ENCODE data around the gene CENPL.

CENPL gene

DNA sequence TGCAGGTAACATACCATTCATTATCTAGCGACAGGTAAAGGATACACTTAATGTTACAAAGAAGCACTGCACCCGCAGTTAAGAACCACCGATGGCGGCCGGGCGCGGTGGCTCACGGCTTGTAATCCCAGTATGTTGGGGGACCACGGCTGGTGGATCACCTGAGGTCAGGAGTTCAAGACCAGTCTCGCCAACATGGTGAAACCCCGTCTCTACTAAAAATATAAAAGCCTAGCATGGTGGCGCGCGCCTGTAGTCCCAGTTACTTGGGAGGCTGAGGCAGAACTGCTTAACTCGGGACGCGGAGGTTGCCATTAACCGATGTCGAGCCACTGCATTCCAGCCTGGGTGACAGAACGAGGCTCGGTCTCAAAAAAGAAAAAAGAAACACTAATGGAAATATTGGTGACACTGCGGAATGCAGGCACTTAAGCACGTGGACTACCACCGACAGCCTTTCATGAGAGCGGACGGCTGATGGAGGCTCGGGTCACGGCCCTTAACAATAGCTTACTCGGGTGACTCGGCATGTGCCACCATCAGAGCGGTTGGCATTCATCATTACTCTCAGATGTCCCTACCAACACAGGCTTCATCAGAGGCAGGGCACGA is 42.6 kb upstream of the CENPL start:
- no CpG with 5 or more reads among the region's 32 CpGs for WGBS, 2 donors (ENCODE audit: extremely low coverage in 2 of 2, insufficient read length in 2 of 2, insufficient replicate concordance in 1 of 2)
- no peak overlapping the region for H4K8ac ChIP-seq (ENCODE audit: low read depth, low read length)
- H3K18ac ChIP-seq (ENCODE audit: low read length) = peak overlapping the region; percentile 86
- peak overlapping the region; percentile 93 for H3K9ac ChIP-seq (ENCODE audit: low read depth, low read length, poor library complexity)
- peaks cover 4 to 11% of the 10 kb centered on the region in 2 donors for H3K4me1 ChIP-seq (ENCODE audit: control insufficient read depth in 2 of 2, insufficient read depth in 1 of 2, low read depth in 1 of 2, low read length in 2 of 2)
- H3K4me2 ChIP-seq (ENCODE audit: insufficient read depth, low read length, poor library complexity, severe bottlenecking) = peak overlapping the region; percentile 89
- no peaks in the 10 kb centered on the region for H3K79me1 ChIP-seq (ENCODE audit: low read depth, low read length)
- H2AFZ ChIP-seq (ENCODE audit: low read length) = peak overlapping the region; percentile 44
- H3K27ac ChIP-seq (replicated peaks; ENCODE audit: low read length) = peak overlapping the region; percentile 78
- H2BK120ac ChIP-seq (ENCODE audit: low read depth, low read length) = no peak overlapping the region
- H3K36me3 ChIP-seq (replicated peaks in 1 of 2; ENCODE audit: control insufficient read depth in 2 of 2, insufficient read depth in 2 of 2, low read length in 2 of 2) = peaks cover 17 to 76% of the 10 kb centered on the region in 2 donors
- H3K14ac ChIP-seq (ENCODE audit: low read length) = no peak overlapping the region
- H3K4ac ChIP-seq (ENCODE audit: low read length) = no peak overlapping the region
- H4K91ac ChIP-seq (ENCODE audit: low read depth, low read length, poor library complexity) = peak overlapping the region; percentile 5
- no peak overlapping the region for H2BK12ac ChIP-seq (ENCODE audit: low read length)
- H3K9me3 ChIP-seq (replicated peaks in 1 of 2; ENCODE audit: control insufficient read depth in 2 of 2, insufficient read depth in 1 of 2, low read depth in 1 of 2, low read length in 2 of 2) = no peaks in the 10 kb centered on the region
- H2BK15ac ChIP-seq (ENCODE audit: low read length) = no peak overlapping the region
- H3K27me3 ChIP-seq (ENCODE audit: control insufficient read depth in 3 of 3, insufficient read depth in 3 of 3, low read depth in 1 of 3, low read length in 3 of 3) = no peaks in the 10 kb centered on the region
- H2AK5ac ChIP-seq (ENCODE audit: low read depth, low read length) = peak overlapping the region; percentile 76
- peak overlapping the region; percentile 89 for H2BK5ac ChIP-seq (ENCODE audit: low read length)
- H3K23ac ChIP-seq (ENCODE audit: low read depth, low read length, poor library complexity) = peak overlapping the region; percentile 98
- peak overlapping the region; percentile 86 to 97 for H3K4me3 ChIP-seq (ENCODE audit: low read length in 2 of 2)
- no peak for DNase-seq (ENCODE audit: low spot score)

DNA sequence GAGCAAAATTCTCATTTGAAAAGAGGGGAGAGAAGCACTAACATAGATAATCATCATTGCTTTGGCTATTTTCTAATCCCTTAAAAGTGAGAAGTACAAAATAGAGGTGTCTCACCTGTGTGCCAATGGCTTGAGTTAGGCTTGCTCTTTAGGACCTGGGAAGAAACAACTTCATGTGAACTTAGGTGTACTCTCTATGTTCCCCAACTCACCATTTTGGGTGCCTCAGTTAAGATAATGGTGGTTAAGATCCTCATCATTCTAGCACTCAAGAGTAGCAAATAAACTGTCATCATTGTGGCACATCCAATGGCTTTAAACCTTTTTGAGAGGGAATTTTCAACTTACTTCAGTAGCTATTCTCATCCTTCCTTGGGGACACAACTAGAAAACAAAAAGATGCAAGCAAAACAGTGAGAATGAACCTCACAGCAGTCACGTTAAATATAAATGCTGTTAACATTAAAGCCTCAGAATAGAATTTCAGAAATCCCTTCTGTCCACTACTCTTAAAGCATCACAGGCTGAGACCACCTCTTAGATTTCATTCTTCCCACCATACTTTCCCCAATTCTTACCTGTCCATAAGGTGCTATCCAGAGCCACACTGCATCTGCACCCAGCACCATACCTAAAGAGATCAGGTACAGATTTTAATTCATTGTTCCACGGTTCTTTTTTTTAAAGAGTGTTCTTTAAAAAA is 41.9 kb upstream of the CENPL start:
- Histone ChIP-seq H3K79me1 (ENCODE audit: low read depth, low read length) (no peaks in the 10 kb centered on the region), H3K9ac (ENCODE audit: low read depth, low read length, poor library complexity) (no peak overlapping the region), H3K4me2 (ENCODE audit: insufficient read depth, low read length, poor library complexity, severe bottlenecking) (peak overlapping the region; percentile 89), H3K4me1 (ENCODE audit: control insufficient read depth in 2 of 2, insufficient read depth in 1 of 2, low read depth in 1 of 2, low read length in 2 of 2) (peaks cover 4 to 11% of the 10 kb centered on the region in 2 donors), H2BK120ac (ENCODE audit: low read depth, low read length) (no peak overlapping the region), H2AFZ (ENCODE audit: low read length) (no peak overlapping the region), H2BK15ac (ENCODE audit: low read length) (no peak overlapping the region), H3K4ac (ENCODE audit: low read length) (no peak overlapping the region), H3K36me3 (replicated peaks in 1 of 2; ENCODE audit: control insufficient read depth in 2 of 2, insufficient read depth in 2 of 2, low read length in 2 of 2) (peaks cover 19 to 76% of the 10 kb centered on the region in 2 donors), H4K8ac (ENCODE audit: low read depth, low read length) (no peak overlapping the region), H3K18ac (ENCODE audit: low read length) (no peak overlapping the region), H2BK5ac (ENCODE audit: low read length) (no peak overlapping the region), H3K14ac (ENCODE audit: low read length) (no peak overlapping the region), H4K91ac (ENCODE audit: low read depth, low read length, poor library complexity) (no peak overlapping the region), H2AK5ac (ENCODE audit: low read depth, low read length) (no peak overlapping the region), H3K4me3 (ENCODE audit: low read length in 2 of 2) (peak overlapping the region; percentile 86 to 97), H3K27me3 (ENCODE audit: control insufficient read depth in 3 of 3, insufficient read depth in 3 of 3, low read depth in 1 of 3, low read length in 3 of 3) (no peaks in the 10 kb centered on the region), H3K9me3 (replicated peaks in 1 of 2; ENCODE audit: control insufficient read depth in 2 of 2, insufficient read depth in 1 of 2, low read depth in 1 of 2, low read length in 2 of 2) (no peaks in the 10 kb centered on the region), H3K27ac (replicated peaks; ENCODE audit: low read length) (no peak overlapping the region), H3K23ac (ENCODE audit: low read depth, low read length, poor library complexity) (no peak overlapping the region), H2BK12ac (ENCODE audit: low read length) (no peak overlapping the region)
- no peak for DNase-seq (ENCODE audit: low spot score)
- no CpG with 5 or more reads among the region's 2 CpGs for WGBS, 2 donors (ENCODE audit: extremely low coverage in 2 of 2, insufficient read length in 2 of 2, insufficient replicate concordance in 1 of 2)

DNA sequence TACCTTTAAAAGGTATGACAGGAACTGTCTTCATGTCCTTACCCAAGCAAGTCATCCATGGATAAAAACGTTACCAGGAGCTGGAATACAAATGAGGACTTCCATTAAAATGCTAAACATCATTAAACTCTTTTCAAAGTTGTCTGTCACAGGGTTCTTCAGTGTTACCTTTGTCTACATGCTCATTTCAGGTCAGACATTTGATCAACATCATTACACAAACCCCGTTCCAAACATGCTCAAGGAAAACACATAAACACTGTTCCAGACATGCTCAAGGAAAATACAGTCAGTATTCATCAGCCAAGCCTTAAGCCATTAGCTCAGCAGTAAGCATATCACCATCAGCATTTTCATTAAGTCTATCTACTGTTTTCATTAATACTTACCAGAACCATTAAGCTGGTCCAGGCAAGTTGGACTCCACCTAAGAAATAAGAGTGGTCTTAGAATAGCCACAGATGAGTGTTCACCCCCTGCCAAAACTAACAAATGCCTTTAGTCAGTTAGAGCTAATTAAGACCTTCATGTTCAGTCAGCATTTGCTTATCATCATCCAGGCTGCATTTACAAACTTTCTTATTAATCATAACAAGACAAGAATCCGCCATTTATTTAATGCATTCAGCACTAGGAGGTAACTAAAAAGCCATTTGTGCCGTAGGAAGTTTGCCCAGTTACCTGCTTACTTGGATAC is 40.9 kb upstream of the CENPL start:
- Histone ChIP-seq H2AK5ac (ENCODE audit: low read depth, low read length) (no peak overlapping the region), H3K27ac (replicated peaks; ENCODE audit: low read length) (no peak overlapping the region), H3K4me1 (ENCODE audit: control insufficient read depth in 2 of 2, insufficient read depth in 1 of 2, low read depth in 1 of 2, low read length in 2 of 2) (peaks cover 4 to 11% of the 10 kb centered on the region in 2 donors), H2BK5ac (ENCODE audit: low read length) (no peak overlapping the region), H3K4me3 (ENCODE audit: low read length in 2 of 2) (peak overlapping the region in 1 of 2 donors; percentile 97), H4K8ac (ENCODE audit: low read depth, low read length) (no peak overlapping the region), H3K36me3 (replicated peaks in 1 of 2; ENCODE audit: control insufficient read depth in 2 of 2, insufficient read depth in 2 of 2, low read length in 2 of 2) (peaks cover 17 to 70% of the 10 kb centered on the region in 2 donors), H3K4ac (ENCODE audit: low read length) (no peak overlapping the region), H3K23ac (ENCODE audit: low read depth, low read length, poor library complexity) (no peak overlapping the region), H3K9me3 (replicated peaks in 1 of 2; ENCODE audit: control insufficient read depth in 2 of 2, insufficient read depth in 1 of 2, low read depth in 1 of 2, low read length in 2 of 2) (no peaks in the 10 kb centered on the region), H2BK15ac (ENCODE audit: low read length) (no peak overlapping the region), H2BK12ac (ENCODE audit: low read length) (no peak overlapping the region), H3K79me1 (ENCODE audit: low read depth, low read length) (no peaks in the 10 kb centered on the region), H3K4me2 (ENCODE audit: insufficient read depth, low read length, poor library complexity, severe bottlenecking) (peak overlapping the region; percentile 89), H3K27me3 (ENCODE audit: control insufficient read depth in 3 of 3, insufficient read depth in 3 of 3, low read depth in 1 of 3, low read length in 3 of 3) (no peaks in the 10 kb centered on the region), H3K14ac (ENCODE audit: low read length) (no peak overlapping the region), H2BK120ac (ENCODE audit: low read depth, low read length) (no peak overlapping the region), H3K9ac (ENCODE audit: low read depth, low read length, poor library complexity) (no peak overlapping the region), H4K91ac (ENCODE audit: low read depth, low read length, poor library complexity) (no peak overlapping the region), H2AFZ (ENCODE audit: low read length) (no peak overlapping the region), H3K18ac (ENCODE audit: low read length) (no peak overlapping the region)
- no CpG with 5 or more reads among the region's 4 CpGs for WGBS, 2 donors (ENCODE audit: extremely low coverage in 2 of 2, insufficient read length in 2 of 2, insufficient replicate concordance in 1 of 2)
- no peak for DNase-seq (ENCODE audit: low spot score)
